Measurements from ENCODE around the gene RNF213. TPM values are rescaled to one million over a fixed set of nuclear protein-coding genes. Genes with fewer than 3 reads are reported as not detected.
A peak's percentile ranks its signal among the peaks of the same experiment; 100 is the strongest.
"Not testable (repeated sequence)": the region's sequence is repeated elsewhere in the genome, so short reads cannot be mapped to it uniquely, and the experiment has no call there.

The RNF213 gene
- total and polyA plus RNA-seq, 10 donors, result 36.7 to 481 (median 337) TPM

DNA sequence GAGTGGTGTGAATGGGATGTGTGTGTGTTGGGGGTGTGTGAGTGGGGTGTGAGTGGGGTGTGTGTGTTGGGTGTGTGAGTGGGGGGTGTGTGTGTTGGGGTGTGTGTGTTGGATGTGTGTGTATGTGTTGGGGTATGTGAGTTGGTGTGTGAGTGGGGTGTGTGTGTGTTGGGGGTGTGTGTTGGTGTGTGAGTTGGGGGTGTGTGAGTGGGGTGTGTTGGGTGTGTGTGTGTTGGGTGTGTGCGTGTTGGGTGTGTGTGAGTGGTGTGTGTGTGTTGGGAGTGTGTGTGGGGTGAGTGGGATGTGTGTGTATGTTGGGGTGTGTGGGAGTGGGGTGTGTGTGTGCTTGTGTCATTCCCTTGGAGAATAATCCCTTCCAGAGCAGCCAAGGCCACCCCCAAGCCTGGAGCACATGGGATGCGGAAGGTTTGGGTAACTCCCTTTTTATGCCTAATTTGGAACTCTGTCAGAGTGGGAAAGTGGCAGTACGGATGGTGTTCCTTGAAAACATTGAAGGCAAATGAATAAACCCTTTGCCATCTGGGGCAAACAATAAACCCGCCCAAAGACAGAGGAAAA lies 14.3 kb downstream of the RNF213 start:
- H3K4me1 ChIP-seq, result peaks cover 19 to 94% (median 66%) of the 10 kb centered on the region in 6 donors
- H3K9me3 ChIP-seq, result no peaks in the 10 kb centered on the region
- no peaks in the 10 kb centered on the region for H3K27me3 ChIP-seq (replicated peaks in 1 of 7)
- WGBS, 5 donors, result 74 to 89% (median 85%) methylated on average over 4 of the region's 4 CpGs
- H3K4me3 ChIP-seq, result no peak overlapping the region
- H3K36me3 ChIP-seq, result peaks cover 0 to 95% (median 62%) of the 10 kb centered on the region in 6 donors
- intact Hi-C loops (cut with DNase I; ENCODE audit: low total_unique reads), result no loop called here
- TF ChIP-seq, protein P1, sequence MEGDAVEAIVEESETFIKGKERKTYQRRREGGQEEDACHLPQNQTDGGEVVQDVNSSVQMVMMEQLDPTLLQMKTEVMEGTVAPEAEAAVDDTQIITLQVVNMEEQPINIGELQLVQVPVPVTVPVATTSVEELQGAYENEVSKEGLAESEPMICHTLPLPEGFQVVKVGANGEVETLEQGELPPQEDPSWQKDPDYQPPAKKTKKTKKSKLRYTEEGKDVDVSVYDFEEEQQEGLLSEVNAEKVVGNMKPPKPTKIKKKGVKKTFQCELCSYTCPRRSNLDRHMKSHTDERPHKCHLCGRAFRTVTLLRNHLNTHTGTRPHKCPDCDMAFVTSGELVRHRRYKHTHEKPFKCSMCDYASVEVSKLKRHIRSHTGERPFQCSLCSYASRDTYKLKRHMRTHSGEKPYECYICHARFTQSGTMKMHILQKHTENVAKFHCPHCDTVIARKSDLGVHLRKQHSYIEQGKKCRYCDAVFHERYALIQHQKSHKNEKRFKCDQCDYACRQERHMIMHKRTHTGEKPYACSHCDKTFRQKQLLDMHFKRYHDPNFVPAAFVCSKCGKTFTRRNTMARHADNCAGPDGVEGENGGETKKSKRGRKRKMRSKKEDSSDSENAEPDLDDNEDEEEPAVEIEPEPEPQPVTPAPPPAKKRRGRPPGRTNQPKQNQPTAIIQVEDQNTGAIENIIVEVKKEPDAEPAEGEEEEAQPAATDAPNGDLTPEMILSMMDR (IDR thresholded peaks at IDR 0.05 in 8 of 11, conservative IDR thresholded peaks at IDR 0.05 in 3 of 11), result no peak
- no peak for TF ChIP-seq POLR2A (IDR thresholded peaks at IDR 0.05)
- TF ChIP-seq POLR2AphosphoS5 (IDR thresholded peaks at IDR 0.05), result no peak
- H3K27ac ChIP-seq, result peak overlapping the region in 3 of 8 donors; percentile 23 to 60 (median 35)
- no peak for DNase-seq

DNA sequence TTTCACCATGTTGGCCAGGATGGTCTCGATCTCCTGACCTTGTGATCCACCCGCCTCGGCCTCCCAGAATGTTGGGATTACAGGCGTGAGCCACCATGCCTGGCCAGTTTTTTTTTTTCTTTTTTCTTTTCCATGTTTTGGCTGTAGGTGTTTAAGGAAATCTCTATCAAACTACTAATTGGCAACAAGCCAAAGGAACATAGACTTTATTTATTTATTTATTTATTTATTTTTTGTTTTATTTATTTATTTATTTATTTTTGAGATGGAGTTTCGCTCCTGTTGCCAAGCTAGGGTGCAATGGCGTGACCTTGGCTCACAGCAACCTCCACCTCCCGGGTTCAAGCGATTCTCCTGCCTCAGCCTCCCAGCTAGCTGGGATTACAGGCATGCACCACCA lies 15.2 kb downstream of the RNF213 start:
- intact Hi-C loops (cut with DNase I; ENCODE audit: low total_unique reads), result not testable (repeated sequence)
- H3K36me3 ChIP-seq, result peaks cover 0 to 95% (median 61%) of the 10 kb centered on the region in 6 donors
- WGBS, 5 donors, result 96 to 98% (median 97%) methylated on average over 8 of the region's 8 CpGs

DNA sequence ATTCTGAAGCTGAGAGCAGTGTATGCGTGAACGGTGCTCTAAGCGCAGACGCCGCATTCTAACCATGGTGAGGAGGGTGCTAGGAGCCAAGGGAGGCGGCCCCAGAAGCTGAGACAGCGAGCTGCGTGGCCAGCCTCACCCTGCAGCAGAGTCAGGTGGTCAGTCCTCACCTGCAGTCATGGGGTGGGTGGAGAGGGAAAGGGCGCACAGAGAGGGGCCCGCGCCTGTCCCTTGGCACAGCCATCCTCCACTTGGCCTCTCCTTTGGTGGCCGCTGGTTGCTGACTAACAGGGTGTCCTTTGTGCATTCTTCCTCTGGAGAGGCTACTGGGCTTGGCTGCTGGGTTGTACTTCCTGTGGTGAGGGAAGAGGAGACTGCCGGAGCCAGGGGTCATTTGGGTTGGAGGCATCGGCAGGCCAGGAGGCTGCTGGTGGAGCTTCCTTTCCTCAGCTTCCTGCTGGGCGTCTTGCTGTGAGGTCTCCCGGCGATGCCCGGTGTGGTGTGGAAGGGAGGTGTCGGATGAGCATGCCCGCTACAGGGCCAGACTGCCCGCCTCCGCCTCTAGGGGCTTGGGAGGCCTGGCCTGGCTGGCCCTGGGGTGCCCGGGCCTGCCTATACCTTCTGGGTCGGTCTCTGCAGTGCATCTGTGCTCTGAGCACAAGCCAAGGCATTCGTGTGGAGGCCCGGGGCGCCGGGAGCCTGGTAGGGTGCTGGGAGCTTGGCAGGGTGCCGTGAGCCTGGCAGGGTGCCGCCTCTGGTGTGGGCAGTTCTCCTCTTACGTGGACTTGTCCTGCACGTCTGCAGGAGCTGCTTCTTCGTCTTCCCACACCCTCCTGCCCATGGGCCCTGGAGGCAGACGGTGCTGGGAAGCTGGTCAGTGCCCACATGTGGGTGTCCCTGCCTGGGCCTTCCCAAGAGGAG lies 17.4 kb downstream of the RNF213 start:
- Histone ChIP-seq H3K36me3 (peaks cover 0 to 95% (median 61%) of the 10 kb centered on the region in 6 donors), H3K9me3 (no peaks in the 10 kb centered on the region), H3K4me1 (peaks cover 22 to 82% (median 54%) of the 10 kb centered on the region in 6 donors), H3K27me3 (replicated peaks in 1 of 7) (no peaks in the 10 kb centered on the region), H3K4me3 (peak overlapping the region in 1 of 8 donors; percentile 17), H3K27ac (peak overlapping the region in 7 of 8 donors; percentile 34 to 81 (median 68))
- no peak for DNase-seq
- 73 to 83% (median 80%) methylated on average over 22 to 34 of the region's 34 CpGs for WGBS, 5 donors
- TF ChIP-seq, protein P1 (IDR thresholded peaks at IDR 0.05 in 8 of 11, conservative IDR thresholded peaks at IDR 0.05 in 3 of 11), result peak in 2 of 11 experiments; percentile 4 to 15
- TF ChIP-seq POLR2A (IDR thresholded peaks at IDR 0.05), result no peak
- peak; percentile 73 to 77 (median 76) for TF ChIP-seq POLR2AphosphoS5 (IDR thresholded peaks at IDR 0.05)
- intact Hi-C loops (cut with DNase I; ENCODE audit: low total_unique reads), result no loop called here

More for the DNA sequence above, 15.2 kb downstream of the RNF213 start:
- not testable (repeated sequence) for H3K4me3 ChIP-seq; H3K9me3 ChIP-seq; H3K27me3 ChIP-seq (replicated peaks in 1 of 7); DNase-seq
- Histone ChIP-seq H3K27ac (peak overlapping the region in 3 of 8 donors; percentile 64 to 81 (median 74)), H3K4me1 (peaks cover 22 to 94% (median 61%) of the 10 kb centered on the region in 6 donors)

DNA sequence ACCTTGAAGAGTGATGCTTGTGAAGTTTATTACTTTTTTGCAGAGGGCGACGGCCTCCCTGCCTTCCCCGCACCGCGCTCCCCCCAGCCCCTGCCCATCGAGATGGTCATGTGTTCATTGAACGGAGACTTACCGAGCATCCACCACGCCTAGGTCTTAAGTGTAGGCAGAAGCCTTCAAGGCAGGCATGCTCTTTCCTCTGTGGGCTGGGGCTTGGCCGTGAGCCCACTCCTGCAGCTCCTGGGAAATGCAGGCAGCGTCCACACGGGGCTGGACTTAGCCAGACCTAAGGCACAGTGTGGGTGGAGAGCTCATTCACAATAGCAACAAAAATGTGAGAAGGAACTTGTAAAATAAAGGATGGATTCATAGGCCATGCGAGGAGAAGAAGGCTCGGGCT lies 19.2 kb downstream of the RNF213 start:
- no peaks in the 10 kb centered on the region for H3K9me3 ChIP-seq
- no peak overlapping the region for H3K4me3 ChIP-seq
- no peaks in the 10 kb centered on the region for H3K27me3 ChIP-seq (replicated peaks in 1 of 7)
- 65 to 73% (median 67%) methylated on average over 14 of the region's 14 CpGs for WGBS, 5 donors
- DNase-seq, result no peak
- H3K27ac ChIP-seq, result peak overlapping the region in 5 of 8 donors; percentile 64 to 81 (median 74)
- intact Hi-C loops (cut with DNase I; ENCODE audit: low total_unique reads), result no loop called here
- H3K36me3 ChIP-seq, result peaks cover 0 to 100% (median 55%) of the 10 kb centered on the region in 6 donors
- peaks cover 22 to 86% (median 46%) of the 10 kb centered on the region in 6 donors for H3K4me1 ChIP-seq
- TF ChIP-seq, protein P1 (IDR thresholded peaks at IDR 0.05 in 8 of 11, conservative IDR thresholded peaks at IDR 0.05 in 3 of 11), result peak in 1 of 11 experiments; percentile 12
- no peak for TF ChIP-seq POLR2A (IDR thresholded peaks at IDR 0.05)
- peak in 2 of 3 donors; percentile 28 to 57 for TF ChIP-seq POLR2AphosphoS5 (IDR thresholded peaks at IDR 0.05)
